ENCODE results near the gene CASD1.

CASD1 gene

DNA sequence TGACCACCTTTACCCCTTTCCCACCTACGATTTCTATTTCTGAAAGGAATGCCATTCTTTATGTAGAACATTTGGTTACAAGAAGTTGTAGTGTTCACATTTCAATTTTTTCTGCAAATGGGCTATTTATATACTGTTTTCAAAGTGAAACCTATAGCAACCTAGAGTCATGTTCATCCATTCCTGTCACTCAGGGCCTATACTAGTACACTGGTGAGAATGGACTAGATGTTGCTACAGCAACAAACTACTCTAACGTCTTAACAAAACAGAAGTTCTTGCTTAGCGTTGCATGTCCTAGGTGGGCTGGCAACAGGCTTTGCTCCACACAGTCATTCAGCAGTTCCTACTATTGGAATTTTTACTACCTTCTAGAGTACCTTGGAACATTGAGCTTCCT lies 16.3 kb downstream of the CASD1 start:
- no peak for TF ChIP-seq FOXP2 (optimal IDR thresholded peaks at IDR 0.05; ENCODE audit: control extremely low read depth, extremely low read length, insufficient read depth)
- no peak for TF ChIP-seq EZH2 (IDR thresholded peaks at IDR 0.05)
- TF ChIP-seq POLR2AphosphoS5 (IDR thresholded peaks at IDR 0.05; ENCODE audit: borderline replicate concordance, low read depth, low read length) = no peak
- H3K36me3 ChIP-seq (ENCODE audit: insufficient read depth, low read length) = peaks cover 40% of the 10 kb centered on the region
- H3K9ac ChIP-seq (ENCODE audit: insufficient read length) = no peak overlapping the region

DNA sequence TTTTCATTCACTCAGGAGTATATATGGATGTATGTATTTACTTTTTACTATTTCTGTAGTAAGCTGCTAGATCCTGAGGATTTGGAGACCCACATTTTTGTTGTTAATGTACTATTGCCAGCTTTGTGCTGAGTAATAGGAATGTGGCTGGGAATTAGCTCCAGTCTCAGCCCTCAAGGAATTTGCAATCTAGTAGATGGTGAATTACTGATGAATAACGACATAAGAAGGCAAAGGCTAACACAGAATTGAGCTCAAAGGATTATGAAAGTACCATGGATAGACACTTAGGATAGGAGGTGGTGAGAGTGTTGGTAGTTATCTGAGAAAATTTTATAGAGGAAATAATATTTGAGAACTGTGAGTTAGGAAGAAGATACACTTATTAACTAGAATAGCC lies 19.9 kb downstream of the CASD1 start:
- H3K9me3 ChIP-seq (ENCODE audit: low read depth, low read length) = no peaks in the 10 kb centered on the region
- TF ChIP-seq POLR2AphosphoS5 (IDR thresholded peaks at IDR 0.05; ENCODE audit: borderline replicate concordance, low read depth, low read length) (no peak), EZH2 (IDR thresholded peaks at IDR 0.05) (no peak), FOXP2 (optimal IDR thresholded peaks at IDR 0.05; ENCODE audit: control extremely low read depth, extremely low read length, insufficient read depth) (no peak)
- no peak overlapping the region for H3K4me3 ChIP-seq
- no peak overlapping the region for H3K27ac ChIP-seq
- H3K9ac ChIP-seq (ENCODE audit: insufficient read length) = no peak overlapping the region
- DNase-seq (ENCODE audit: low read depth, low spot score) = no peak
- peaks cover 35% of the 10 kb centered on the region for H3K36me3 ChIP-seq (ENCODE audit: insufficient read depth, low read length)

More for the DNA sequence above, 16.3 kb downstream of the CASD1 start:
- Histone ChIP-seq H3K4me3 (no peak overlapping the region), H3K9me3 (ENCODE audit: low read depth, low read length) (no peaks in the 10 kb centered on the region), H3K27ac (no peak overlapping the region)
- no peak for DNase-seq (ENCODE audit: low read depth, low spot score)

DNA sequence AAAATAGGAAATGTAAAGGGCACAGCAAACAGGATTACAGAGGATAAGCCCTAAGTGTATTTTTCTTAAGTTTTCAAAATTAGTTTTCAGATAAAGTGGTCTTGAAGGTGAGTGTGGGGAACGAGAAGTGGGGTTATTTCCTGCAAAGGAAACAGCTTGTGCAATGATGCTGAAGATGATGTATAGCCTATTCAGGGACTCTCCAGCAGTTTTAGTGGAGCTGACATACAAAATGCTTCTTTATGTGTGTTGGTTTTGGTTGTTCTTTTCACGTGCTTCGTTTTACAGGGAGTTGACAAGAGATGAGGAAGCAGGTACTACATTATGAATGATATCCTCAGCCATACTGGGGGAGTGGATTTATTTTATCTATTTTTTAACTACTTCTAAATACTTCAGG lies 20.5 kb downstream of the CASD1 start:
- H3K36me3 ChIP-seq (ENCODE audit: insufficient read depth, low read length) = peaks cover 36% of the 10 kb centered on the region
- no peak for TF ChIP-seq POLR2AphosphoS5 (IDR thresholded peaks at IDR 0.05; ENCODE audit: borderline replicate concordance, low read depth, low read length)
- no peak for TF ChIP-seq FOXP2 (optimal IDR thresholded peaks at IDR 0.05; ENCODE audit: control extremely low read depth, extremely low read length, insufficient read depth)
- TF ChIP-seq EZH2 (IDR thresholded peaks at IDR 0.05) = no peak
- DNase-seq (ENCODE audit: low read depth, low spot score) = no peak
- no peak overlapping the region for H3K9ac ChIP-seq (ENCODE audit: insufficient read length)
- no peaks in the 10 kb centered on the region for H3K9me3 ChIP-seq (ENCODE audit: low read depth, low read length)
- H3K27ac ChIP-seq = no peak overlapping the region
- H3K4me3 ChIP-seq = no peak overlapping the region

DNA sequence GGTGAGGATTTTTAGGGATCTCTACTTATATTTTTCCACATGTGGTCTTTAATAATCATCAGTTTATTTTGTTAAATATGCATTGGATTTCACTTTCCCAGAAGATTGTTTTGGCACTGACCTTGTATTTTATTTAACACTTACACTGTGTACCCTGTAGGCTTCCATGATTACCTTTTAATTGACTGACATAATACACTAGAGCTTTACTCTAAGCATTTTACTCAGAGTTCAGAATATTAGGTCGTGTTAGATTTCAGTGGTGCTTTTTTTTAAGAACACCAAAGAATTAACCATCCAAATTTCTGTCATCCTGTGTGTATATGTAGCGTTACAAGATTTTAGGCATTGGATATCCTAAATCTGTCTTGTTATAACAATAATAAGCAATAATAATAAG lies 23.1 kb downstream of the CASD1 start:
- no peak overlapping the region for H3K9ac ChIP-seq (ENCODE audit: insufficient read length)
- no peaks in the 10 kb centered on the region for H3K9me3 ChIP-seq (ENCODE audit: low read depth, low read length)
- peaks cover 55% of the 10 kb centered on the region for H3K36me3 ChIP-seq (ENCODE audit: insufficient read depth, low read length)
- H3K4me3 ChIP-seq = no peak overlapping the region
- TF ChIP-seq FOXP2 (optimal IDR thresholded peaks at IDR 0.05; ENCODE audit: control extremely low read depth, extremely low read length, insufficient read depth) (no peak), EZH2 (IDR thresholded peaks at IDR 0.05) (no peak), POLR2AphosphoS5 (IDR thresholded peaks at IDR 0.05; ENCODE audit: borderline replicate concordance, low read depth, low read length) (no peak)
- H3K27ac ChIP-seq = no peak overlapping the region
- no peak for DNase-seq (ENCODE audit: low read depth, low spot score)

DNA sequence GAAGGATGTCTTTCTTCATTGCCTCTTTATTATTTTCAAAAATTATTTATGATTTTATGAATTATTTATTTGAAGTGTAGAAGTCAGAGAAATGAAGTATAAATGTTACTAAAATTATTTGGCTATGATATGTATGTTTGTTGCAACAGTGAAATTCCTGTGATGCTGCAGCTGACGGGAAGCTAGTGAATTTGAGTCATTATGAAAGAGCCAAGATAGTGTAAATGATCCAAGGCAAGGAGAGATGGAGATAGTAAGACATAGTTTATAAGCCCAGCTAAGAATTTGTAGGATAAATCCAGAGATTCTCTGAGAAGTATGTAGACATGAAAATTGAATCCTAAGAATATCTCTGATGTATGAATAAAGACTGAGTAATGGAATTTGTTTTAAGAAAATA lies 30.8 kb downstream of the CASD1 start:
- Histone ChIP-seq H3K4me3 (no peak overlapping the region), H3K27ac (no peak overlapping the region), H3K9ac (ENCODE audit: insufficient read length) (no peak overlapping the region), H3K36me3 (ENCODE audit: insufficient read depth, low read length) (peaks cover 21% of the 10 kb centered on the region), H3K9me3 (ENCODE audit: low read depth, low read length) (no peaks in the 10 kb centered on the region)
- no peak for DNase-seq (ENCODE audit: low read depth, low spot score)
- TF ChIP-seq POLR2AphosphoS5 (IDR thresholded peaks at IDR 0.05; ENCODE audit: borderline replicate concordance, low read depth, low read length) (no peak), EZH2 (IDR thresholded peaks at IDR 0.05) (no peak), FOXP2 (optimal IDR thresholded peaks at IDR 0.05; ENCODE audit: control extremely low read depth, extremely low read length, insufficient read depth) (no peak)

DNA sequence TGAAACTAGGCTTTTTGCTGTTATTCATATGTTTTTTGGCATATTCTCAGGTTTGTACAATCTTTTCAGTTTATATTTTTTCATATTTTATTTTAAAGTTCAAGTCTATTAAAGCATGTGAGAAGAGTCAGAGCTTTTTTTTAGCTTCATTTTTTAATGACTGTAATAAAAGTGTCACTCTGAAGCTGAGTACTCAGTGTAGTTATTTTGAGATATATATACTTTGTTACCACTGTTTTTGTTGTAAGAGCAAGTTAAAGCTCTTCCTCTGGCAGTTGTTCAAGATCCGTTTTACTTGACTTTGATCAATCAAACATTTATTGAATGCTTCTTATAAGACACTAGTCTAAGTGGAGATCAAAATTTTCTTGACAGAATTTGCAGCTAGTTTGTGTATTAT lies 37.5 kb downstream of the CASD1 start:
- TF ChIP-seq POLR2AphosphoS5 (IDR thresholded peaks at IDR 0.05; ENCODE audit: borderline replicate concordance, low read depth, low read length) (no peak), EZH2 (IDR thresholded peaks at IDR 0.05) (no peak), FOXP2 (optimal IDR thresholded peaks at IDR 0.05; ENCODE audit: control extremely low read depth, extremely low read length, insufficient read depth) (no peak)
- Histone ChIP-seq H3K36me3 (ENCODE audit: insufficient read depth, low read length) (peaks cover 3% of the 10 kb centered on the region; the same call in 1 of the 2 replicates), H3K4me3 (no peak overlapping the region), H3K9me3 (ENCODE audit: low read depth, low read length) (no peaks in the 10 kb centered on the region), H3K27ac (peak overlapping the region; percentile 59; the same call in 1 of the 2 replicates), H3K9ac (ENCODE audit: insufficient read length) (no peak overlapping the region)
- DNase-seq (ENCODE audit: low read depth, low spot score) = no peak

DNA sequence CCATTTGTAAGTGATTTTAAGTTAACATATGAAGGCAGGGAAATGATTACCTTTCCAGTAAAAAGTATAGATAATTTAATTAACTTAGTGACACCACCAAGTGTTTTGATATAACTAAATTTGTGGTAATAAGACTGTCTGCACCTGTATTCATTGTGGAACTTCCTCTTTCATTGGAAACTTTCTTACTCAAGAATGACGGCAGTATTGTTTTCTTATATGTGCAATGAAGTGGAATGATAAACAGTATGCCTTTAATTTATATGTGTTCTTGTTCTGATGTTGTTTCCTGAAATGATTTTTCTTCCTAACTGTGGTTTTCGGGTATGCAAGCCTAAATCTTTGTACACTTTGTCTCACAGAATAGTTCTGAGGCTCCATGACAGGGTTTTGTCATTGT lies 46.4 kb downstream of the CASD1 start:
- DNase-seq (ENCODE audit: low read depth, low spot score) = no peak
- Histone ChIP-seq H3K36me3 (ENCODE audit: insufficient read depth, low read length) (peaks cover 30% of the 10 kb centered on the region), H3K9me3 (ENCODE audit: low read depth, low read length) (no peaks in the 10 kb centered on the region), H3K9ac (ENCODE audit: insufficient read length) (no peak overlapping the region), H3K4me3 (no peak overlapping the region), H3K27ac (no peak overlapping the region)
- TF ChIP-seq EZH2 (IDR thresholded peaks at IDR 0.05) = no peak

DNA sequence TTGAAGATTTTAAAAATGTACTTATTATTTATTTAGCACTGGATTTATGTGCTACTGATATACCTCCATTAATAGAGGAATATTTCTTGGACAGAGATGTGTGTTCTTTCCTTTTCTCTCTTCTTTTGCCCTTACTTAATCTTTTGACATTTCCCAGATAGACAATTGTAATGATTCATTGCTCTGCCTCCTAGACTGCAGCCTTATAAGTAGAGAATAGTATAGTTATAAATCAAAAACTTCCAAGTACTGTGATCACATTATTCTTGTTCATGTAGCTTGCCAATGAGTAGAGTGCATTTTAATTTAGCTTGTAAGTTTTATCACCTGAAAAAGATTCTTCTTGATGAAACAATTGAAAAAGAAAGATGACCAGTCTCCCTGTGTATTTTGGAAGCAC lies 47.6 kb downstream of the CASD1 start:
- no peaks in the 10 kb centered on the region for H3K9me3 ChIP-seq (ENCODE audit: low read depth, low read length)
- H3K36me3 ChIP-seq (ENCODE audit: insufficient read depth, low read length) = peaks cover 27% of the 10 kb centered on the region
- DNase-seq (ENCODE audit: low read depth, low spot score) = no peak
- no peak overlapping the region for H3K9ac ChIP-seq (ENCODE audit: insufficient read length)
- H3K4me3 ChIP-seq = no peak overlapping the region
- no peak for TF ChIP-seq EZH2 (IDR thresholded peaks at IDR 0.05)
- no peak for TF ChIP-seq FOXP2 (optimal IDR thresholded peaks at IDR 0.05; ENCODE audit: control extremely low read depth, extremely low read length, insufficient read depth)
- TF ChIP-seq POLR2AphosphoS5 (IDR thresholded peaks at IDR 0.05; ENCODE audit: borderline replicate concordance, low read depth, low read length) = no peak
- H3K27ac ChIP-seq = no peak overlapping the region

DNA sequence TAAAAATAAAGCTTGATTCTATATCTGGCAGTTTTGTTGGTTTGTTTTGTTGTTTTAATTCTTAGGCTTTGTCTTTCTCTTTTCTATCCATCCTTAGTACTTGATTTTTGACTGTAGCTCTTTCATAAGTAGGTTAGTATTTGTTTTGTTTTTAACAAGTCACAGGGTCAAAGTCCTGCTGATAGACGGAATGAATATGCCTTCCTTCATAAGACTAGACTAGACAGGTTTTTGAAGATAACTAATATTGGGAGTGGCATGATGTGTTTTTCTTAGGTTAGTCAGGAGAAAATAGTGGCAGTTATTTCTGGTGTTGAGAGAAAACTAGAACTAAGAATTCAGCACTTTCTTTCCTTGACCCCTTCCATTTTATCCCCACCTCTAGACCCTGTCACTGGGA lies 50.4 kb downstream of the CASD1 start:
- no peak for TF ChIP-seq POLR2AphosphoS5 (IDR thresholded peaks at IDR 0.05; ENCODE audit: borderline replicate concordance, low read depth, low read length)
- no peak for TF ChIP-seq FOXP2 (optimal IDR thresholded peaks at IDR 0.05; ENCODE audit: control extremely low read depth, extremely low read length, insufficient read depth)
- TF ChIP-seq EZH2 (IDR thresholded peaks at IDR 0.05) = no peak
- no peak for DNase-seq (ENCODE audit: low read depth, low spot score)
- Histone ChIP-seq H3K36me3 (ENCODE audit: insufficient read depth, low read length) (peaks cover 12% of the 10 kb centered on the region), H3K9me3 (ENCODE audit: low read depth, low read length) (no peaks in the 10 kb centered on the region), H3K27ac (no peak overlapping the region), H3K4me3 (no peak overlapping the region), H3K9ac (ENCODE audit: insufficient read length) (no peak overlapping the region)
